ENCODE data around the gene SETD4.

DNA sequence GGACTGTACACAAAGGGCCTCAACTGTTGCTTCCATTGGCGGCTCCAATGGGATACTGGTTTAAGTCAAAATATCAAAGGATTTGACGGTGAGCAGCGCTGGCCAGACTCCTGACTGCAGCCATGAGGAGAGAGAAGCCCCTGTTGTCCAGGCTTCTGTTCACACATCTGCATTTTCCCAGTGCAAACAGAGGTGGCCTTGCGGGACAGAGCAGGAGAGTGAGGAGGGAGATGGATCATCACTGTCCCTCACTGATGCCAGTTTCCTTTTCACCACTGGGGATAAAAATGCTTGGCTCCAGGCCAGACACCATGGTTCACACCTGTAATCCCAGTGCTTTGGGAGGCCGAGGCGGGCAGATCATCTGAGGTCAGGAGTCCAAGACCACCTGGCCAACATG is 69.2 kb downstream of the SETD4 start:
- TF ChIP-seq, protein P1, sequence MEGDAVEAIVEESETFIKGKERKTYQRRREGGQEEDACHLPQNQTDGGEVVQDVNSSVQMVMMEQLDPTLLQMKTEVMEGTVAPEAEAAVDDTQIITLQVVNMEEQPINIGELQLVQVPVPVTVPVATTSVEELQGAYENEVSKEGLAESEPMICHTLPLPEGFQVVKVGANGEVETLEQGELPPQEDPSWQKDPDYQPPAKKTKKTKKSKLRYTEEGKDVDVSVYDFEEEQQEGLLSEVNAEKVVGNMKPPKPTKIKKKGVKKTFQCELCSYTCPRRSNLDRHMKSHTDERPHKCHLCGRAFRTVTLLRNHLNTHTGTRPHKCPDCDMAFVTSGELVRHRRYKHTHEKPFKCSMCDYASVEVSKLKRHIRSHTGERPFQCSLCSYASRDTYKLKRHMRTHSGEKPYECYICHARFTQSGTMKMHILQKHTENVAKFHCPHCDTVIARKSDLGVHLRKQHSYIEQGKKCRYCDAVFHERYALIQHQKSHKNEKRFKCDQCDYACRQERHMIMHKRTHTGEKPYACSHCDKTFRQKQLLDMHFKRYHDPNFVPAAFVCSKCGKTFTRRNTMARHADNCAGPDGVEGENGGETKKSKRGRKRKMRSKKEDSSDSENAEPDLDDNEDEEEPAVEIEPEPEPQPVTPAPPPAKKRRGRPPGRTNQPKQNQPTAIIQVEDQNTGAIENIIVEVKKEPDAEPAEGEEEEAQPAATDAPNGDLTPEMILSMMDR (IDR thresholded peaks at IDR 0.05; ENCODE audit: extremely low read depth in 1 of 2, insufficient read depth in 1 of 2, low read depth in 1 of 2, low read length in 2 of 2) = no peak
- TF ChIP-seq EZH2 (IDR thresholded peaks at IDR 0.05; ENCODE audit: borderline replicate concordance, low read depth, low read length, severe bottlenecking) (no peak), POLR2A (IDR thresholded peaks at IDR 0.05; ENCODE audit: low read depth, low read length) (no peak), GATA2 (IDR thresholded peaks at IDR 0.05; ENCODE audit: insufficient read depth, insufficient read length, low read depth, low read length) (no peak), POLR2AphosphoS5 (IDR thresholded peaks at IDR 0.05; ENCODE audit: insufficient read depth, low read depth, low read length) (no peak), FOS (IDR thresholded peaks at IDR 0.05; ENCODE audit: borderline replicate concordance, insufficient read depth, low read length) (no peak), MYC (IDR thresholded peaks at IDR 0.05; ENCODE audit: low read depth, low read length) (no peak)
- TF ChIP-seq, protein P2, sequence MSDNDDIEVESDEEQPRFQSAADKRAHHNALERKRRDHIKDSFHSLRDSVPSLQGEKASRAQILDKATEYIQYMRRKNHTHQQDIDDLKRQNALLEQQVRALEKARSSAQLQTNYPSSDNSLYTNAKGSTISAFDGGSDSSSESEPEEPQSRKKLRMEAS (IDR thresholded peaks at IDR 0.05; ENCODE audit: insufficient read depth, insufficient read length) = no peak

Data from endothelial cell of umbilical vein (primary cell).